Dedifferentiated amniotic fluid mesenchymal stem cell (primary cell): Measurements from ENCODE around the gene SSX2IP.
A peak's percentile ranks its signal among the peaks of the same experiment; 100 is the strongest.
"Not testable (repeated sequence)": the region's sequence is repeated elsewhere in the genome, so short reads cannot be mapped to it uniquely, and the experiment has no call there.

Experiments
- DNase-seq: peaks from one replicate; pipeline ENCODE4 v3.0.0-alpha.2; 2016; ENCODE audit errors: extremely low spot score

SSX2IP gene

DNA sequence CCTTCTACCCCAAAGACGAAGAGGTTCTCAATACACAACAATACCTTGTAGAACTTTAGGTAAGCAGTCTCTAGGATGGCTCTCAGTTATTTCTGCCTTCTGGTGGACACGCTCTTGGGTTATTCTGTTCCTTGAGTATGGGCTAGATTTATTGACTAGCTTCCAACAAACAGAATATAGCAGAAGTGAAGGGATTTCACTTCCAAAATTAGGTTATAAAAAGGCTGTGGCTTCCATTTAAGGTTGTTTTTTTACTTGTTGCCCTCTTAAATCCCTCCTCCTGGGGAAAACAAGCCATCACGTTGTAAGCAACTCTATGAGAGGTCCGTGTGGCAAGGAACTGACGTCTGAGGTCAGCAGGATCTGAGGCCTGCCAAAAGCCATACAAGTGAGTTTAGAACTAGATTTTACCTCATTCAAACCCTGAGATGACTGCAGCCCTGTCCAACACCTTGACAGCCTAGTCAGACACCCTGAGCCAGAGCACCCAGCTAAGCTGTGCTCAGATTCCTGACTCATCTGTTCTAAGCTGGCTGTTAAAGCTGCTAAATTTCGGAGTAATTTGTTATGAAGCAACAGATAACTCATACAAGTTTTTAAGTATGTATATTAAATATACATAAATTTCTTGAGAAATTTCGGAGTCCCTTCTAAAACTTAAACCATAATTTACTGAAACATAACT is 12.7 kb downstream of the SSX2IP start:
- DNase-seq = no peak

- no peak for DNase-seq
These were observed 14.6 kb downstream of the SSX2IP start for GRCh38 chr1:84675631-84676030.

GRCh38 chr1:84675106-84675505 is 15.2 kb downstream of the SSX2IP start:
- DNase-seq = no peak

- no peak for DNase-seq
These were observed 15.6 kb downstream of the SSX2IP start for GRCh38 chr1:84674705-84675104.

GRCh38 chr1:84674021-84674420 is 16.2 kb downstream of the SSX2IP start:
- no peak for DNase-seq

DNA sequence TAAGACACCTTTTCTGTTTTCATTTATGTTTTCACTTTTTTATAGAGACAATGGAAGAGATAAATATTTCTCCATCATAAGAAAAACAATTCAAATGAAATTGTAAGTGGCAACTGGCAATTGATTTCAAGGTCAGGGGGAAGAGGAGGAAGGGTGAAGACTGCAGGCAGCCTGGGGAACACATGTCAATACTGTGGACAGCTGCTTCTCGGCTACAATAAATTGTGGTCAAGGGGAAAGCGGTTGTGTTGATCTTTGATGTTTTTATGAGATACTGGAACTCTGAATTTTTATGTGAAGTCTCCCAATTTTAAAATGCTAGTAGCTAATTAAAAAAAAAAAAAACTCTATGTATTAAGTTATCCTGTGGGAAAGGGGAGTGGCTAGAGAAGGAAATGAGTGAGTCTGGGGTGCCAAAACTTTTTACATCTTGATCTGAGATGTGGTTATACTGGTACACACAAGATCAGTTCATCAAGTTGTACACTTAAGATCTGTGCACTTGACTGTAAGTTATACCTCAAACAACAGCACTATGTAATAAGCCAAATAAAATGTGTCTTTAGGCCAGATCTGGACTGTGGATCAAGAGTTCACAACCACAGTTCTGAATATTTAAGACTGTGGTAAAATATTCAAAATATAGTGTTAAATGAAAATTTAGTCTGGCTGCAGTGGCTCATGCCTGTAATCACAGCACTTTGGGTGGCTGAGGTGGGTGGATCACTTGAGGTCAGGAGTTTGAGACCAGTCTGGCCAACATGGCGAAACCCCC is 18.0 kb downstream of the SSX2IP start:
- DNase-seq = no peak

GRCh38 chr1:84669831-84670230 is 20.4 kb downstream of the SSX2IP start:
- no peak for DNase-seq

DNA sequence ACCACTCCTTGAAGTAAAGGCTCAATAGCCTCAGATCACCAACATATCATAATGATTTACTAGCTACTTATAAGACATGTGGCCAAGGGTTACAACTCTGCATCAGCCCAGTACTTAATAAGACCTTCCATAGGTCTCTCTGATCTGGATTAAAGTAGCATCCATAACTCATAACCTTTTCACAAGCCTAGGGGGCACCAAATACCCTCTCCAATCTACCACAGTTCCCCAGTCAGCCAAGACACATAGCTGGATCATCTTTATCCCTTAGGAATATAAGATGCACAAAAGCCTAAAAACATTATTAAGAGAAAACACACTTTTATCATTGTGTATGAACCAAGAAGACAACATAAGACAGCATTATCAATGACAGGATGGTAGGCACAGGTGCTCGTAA is 22.1 kb downstream of the SSX2IP start:
- DNase-seq = no peak

DNA sequence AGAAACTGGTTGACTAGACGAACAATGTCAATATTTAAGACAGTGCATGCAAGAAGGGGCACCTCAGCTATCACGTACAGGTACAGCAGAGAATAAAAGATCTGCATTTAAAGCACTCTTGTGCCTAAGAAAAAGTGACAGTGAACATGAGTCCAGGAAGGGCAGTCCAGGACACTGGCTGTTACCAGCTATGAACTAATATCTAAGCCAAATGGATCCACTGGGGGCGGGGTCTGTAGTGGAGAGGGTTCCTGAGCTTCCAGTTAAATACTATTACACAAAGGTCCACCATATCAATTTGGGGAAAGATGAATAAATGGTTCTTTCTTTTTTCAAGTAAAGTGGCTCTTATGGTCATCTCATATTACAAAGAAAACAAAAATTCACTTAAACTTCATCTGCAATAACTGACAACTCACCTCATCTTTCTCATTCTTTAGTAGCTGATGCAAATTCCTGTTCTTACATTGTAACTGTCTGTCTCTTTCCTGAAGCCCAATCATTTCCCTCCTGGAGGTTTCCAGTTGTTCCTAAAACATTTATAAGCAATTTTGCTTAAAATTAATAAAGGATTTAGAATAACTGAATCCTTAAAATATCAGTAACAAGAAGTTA is 24.5 kb downstream of the SSX2IP start:
- DNase-seq = peak; percentile 83

DNA sequence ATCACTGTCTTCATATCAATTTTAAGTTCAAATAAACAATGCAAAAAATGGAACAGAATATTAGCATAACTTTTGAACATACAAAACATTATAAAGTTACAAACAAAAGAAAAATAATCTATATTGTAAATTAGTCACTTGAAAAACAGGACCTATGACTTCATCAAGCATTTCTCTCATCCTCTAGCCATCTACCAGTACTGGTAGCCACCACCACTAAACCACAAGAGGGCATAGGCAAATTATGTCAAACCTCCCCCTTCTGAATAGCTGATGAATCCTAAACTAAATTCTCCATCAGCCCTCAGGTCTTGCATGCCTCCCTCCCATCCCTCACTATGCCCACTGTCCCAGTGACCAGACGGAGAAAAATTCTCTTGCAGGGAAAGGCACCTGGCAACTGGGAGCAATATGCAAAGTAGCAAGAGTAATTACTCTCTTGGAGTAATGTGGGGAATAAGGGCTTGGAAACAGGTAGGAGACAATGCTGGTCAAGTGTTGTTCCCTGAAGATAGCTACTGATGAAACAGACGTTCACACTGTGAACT is 37.1 kb downstream of the SSX2IP start:
- no peak for DNase-seq

DNA sequence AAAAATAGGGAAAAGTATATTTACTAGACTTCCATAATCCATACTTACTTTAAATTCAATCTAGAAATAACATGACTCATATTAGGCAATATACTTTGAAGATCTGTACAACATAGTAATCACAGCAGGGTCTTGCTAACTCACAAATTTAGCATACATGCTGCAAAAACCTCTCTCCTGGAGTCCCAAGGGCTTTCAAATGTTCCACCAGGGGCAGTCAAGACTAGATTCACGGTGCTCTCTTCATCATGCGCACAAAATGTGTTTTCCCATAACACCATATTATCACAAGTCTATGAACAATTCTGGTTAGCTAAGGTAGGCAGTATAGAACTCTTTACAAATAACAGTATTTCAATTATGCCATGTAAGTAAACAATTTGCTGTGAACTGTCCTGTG is 45.8 kb downstream of the SSX2IP start:
- DNase-seq = no peak

- DNase-seq = no peak
These were observed 47.1 kb downstream of the SSX2IP start for GRCh38 chr1:84643183-84643582.

GRCh38 chr1:84642774-84643173 is 47.5 kb downstream of the SSX2IP start:
- no peak for DNase-seq

DNA sequence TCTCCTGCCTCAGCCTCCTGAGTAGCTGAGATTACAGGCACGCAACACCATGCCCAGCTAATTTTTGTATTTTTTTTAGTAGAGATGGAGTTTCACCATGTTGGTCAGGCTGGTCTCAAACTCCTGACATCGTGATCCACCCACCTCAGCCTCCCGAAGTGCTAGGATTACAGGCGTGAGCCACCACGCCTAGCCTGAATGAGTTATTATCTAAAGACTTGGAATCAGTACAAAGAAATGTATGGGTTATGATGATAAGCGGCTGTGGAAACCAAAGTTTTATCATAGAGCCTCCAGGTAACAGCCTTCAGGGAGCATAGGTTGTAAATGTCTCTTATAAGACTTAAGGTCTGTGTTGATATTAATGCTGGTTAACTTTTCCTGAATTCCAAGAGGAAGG is 50.5 kb downstream of the SSX2IP start:
- not testable (repeated sequence) for DNase-seq

DNA sequence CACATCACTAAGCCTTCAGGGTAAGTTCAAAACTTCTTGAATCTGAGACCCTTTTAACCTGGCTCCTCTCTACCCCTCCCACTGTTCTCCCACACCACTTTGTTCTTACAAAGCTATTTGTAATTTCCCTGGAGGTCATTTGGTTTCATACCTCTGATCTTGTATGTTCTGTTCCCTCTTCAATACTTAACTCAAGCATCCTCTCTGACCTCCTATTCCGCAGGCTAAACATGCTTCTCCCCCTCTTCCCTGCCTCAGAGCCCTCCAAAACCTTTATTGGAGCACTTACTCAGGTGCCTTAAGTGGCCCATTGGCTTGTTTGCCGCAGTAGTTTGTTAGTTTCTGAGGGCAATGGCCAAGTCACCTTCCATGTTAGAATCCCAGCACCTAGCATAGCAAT is 54.8 kb downstream of the SSX2IP start:
- DNase-seq = no peak

DNA sequence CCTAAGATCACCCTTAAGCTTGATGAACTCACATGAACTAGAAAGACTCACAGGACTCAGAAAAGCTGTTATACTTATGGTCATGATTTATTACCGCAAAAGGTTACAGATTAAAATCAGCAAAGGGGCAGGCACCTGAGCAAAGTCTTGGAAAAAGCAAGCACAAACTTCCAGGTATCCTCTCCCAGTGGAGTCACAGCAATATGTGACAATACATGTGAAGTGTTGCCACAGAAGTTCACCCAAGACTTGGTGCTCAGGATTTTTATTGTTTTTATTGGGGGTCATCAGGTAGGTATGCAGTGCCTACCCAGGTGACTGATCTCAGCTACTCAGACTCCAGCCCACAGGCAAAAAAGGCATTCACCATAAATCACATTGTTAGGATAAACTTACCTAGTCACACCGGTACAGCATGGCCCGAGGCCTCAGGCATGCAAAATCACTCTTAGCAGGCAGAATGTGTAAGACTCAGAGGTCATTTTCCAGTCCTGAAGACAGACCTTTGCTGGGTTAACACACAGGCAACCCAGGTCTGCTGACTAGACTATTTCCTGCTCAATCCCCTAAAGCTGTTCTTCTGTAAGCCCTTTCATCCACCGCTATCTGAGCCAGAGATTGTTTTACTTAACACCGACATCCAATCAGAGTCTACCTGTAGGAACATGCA is 55.6 kb downstream of the SSX2IP start:
- no peak for DNase-seq

- DNase-seq = peak; percentile 48
These were observed 57.4 kb downstream of the SSX2IP start for GRCh38 chr1:84632673-84633434.

DNA sequence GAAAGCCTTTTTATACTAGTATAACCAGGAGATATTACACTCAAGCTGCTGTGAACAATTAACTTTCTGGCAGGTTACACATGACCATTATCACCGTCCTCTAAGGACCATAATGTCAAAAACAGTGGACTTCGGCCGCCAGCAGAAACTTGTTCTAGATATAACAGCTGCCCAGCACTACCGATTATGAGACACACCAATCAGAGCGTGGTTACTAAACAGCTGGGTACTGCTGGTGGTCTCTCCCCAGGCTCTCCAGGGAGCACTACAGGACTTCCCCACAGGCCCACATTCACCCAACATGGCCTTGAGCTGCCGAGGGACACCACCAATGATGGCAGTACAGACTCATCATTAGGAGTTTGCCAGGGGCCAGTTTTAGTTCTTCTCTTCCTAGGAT is 58.1 kb downstream of the SSX2IP start:
- no peak for DNase-seq

DNA sequence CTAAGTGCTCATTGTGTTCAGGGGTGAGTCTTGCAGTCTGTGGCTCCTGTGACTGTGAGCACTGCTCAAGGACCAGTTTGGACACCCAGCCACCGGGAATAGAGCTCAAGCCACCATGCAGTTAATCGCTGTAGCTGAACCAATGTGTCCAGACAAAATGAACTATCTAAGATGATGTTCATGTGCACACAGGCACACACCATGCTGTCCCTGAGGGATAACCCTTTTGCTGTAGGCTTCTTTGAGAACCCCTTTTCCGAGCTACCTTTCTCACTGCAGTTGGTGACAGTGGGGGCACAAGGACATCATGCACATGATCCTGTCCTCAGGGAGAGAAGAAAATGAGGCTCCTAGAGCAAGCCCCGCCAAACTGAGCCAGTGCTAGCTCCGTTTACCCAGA is 65.4 kb downstream of the SSX2IP start:
- DNase-seq = no peak

DNA sequence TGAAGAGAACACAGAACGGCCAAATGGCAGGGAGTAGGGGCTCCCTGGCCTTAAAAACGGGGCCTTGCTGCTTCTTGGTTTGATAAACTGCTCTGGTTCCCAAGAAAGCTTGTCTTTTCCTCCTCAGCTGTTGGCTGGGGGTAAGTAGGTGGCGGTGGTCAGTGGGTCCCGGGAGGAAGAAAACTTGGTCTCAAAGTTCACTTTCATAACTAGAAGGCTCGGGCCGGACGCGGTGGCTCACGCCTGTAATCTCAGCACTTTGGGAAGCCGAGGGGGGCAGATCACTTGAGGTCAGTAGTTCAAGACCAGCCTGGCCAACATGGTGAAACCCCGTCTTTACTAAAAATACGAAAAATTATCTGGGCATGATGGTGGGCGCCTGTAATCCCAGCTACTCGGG is 68.7 kb downstream of the SSX2IP start:
- no peak for DNase-seq

DNA sequence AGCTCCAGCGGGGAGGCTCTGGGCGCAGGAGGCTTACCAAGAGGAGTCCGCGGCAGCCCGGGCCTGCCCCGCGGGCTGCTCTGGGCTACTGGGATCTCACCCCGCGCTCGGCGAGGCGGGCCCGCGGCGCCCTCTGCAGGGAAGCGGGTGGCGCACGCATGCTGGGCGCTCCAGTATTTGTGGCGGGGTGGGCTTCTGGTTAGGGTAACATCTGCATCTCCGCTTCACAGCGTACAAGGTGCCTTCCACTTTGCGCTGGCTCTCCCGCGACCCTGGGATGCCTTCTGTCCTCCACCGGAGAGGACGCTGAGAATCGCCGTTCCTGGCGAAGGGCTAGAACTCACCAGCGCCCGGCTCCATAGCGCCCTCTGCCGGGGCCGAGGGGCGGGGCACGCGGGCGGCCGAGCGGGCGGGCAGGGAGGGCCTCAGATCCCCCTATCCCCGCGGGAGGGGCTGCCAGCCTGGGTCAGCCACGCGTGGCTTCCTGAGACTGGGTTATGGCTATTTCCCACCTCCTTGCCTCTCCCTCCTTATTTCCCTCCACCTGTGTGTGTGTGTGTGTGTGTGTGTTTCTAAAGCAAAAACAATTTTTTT is 69.4 kb downstream of the SSX2IP start:
- DNase-seq = no peak
